Stimulated activated CD4-positive, alpha-beta T cell treated with anti-CD3 and anti-CD28 coated beads, Interleukin-4, amount 100 ng/mL, for 1 hour (primary cell): ENCODE results near the gene COIL.

Experiments used
- DNase-seq: peaks from one replicate; pipeline ENCODE4 v3.0.0-alpha.2; 2020

The COIL gene

GRCh38 chr17:56933868-56934267 lies 27.0 kb downstream of the COIL start:
- no peak for DNase-seq

GRCh38 chr17:56933151-56933745 lies 27.6 kb downstream of the COIL start:
- DNase-seq = no peak

- no peak for DNase-seq
Observed at GRCh38 chr17:56930739-56931337, 30.0 kb downstream of the COIL start.

GRCh38 chr17:56929362-56929969 lies 31.4 kb downstream of the COIL start:
- no peak for DNase-seq

- DNase-seq = no peak
Observed at GRCh38 chr17:56928586-56928985, 32.3 kb downstream of the COIL start.

- no peak for DNase-seq
Observed at GRCh38 chr17:56926704-56927103, 34.1 kb downstream of the COIL start.

GRCh38 chr17:56926270-56926669 lies 34.6 kb downstream of the COIL start:
- no peak for DNase-seq

GRCh38 chr17:56925088-56925487 lies 35.8 kb downstream of the COIL start:
- no peak for DNase-seq

GRCh38 chr17:56919717-56920116 lies 41.1 kb downstream of the COIL start:
- no peak for DNase-seq

- DNase-seq = no peak
Observed at GRCh38 chr17:56918916-56919315, 41.9 kb downstream of the COIL start.

- DNase-seq = no peak
Observed at GRCh38 chr17:56917559-56918296, 43.1 kb downstream of the COIL start.

- DNase-seq = no peak
Observed at GRCh38 chr17:56914581-56915273, 46.1 kb downstream of the COIL start.

- peak; percentile 88 for DNase-seq
Observed at GRCh38 chr17:56913867-56914580, 46.8 kb downstream of the COIL start, which contains the start of gene TRIM25. Gene TRIM25 (minus strand): TSS chr17:56914049. CDS start chr17:56913988, 61 bp downstream.

GRCh38 chr17:56913353-56913866 lies 47.4 kb downstream of the COIL start:
- DNase-seq = no peak

GRCh38 chr17:56913000-56913311 lies 47.9 kb downstream of the COIL start:
- DNase-seq = no peak

GRCh38 chr17:56912105-56912999 lies 48.5 kb downstream of the COIL start:
- no peak for DNase-seq

GRCh38 chr17:56910509-56911235 lies 50.2 kb downstream of the COIL start:
- DNase-seq = no peak

- DNase-seq = no peak
Observed at GRCh38 chr17:56909742-56910508, 50.9 kb downstream of the COIL start.

- DNase-seq = no peak
Observed at GRCh38 chr17:56908001-56908542, 52.8 kb downstream of the COIL start.

- DNase-seq = no peak
Observed at GRCh38 chr17:56903560-56903959, 57.3 kb downstream of the COIL start.
